H1 (cell line): Measurements from ENCODE around the gene IFITM2. TPM values are rescaled to one million over a fixed set of nuclear protein-coding genes. Genes with fewer than 3 reads are reported as not detected.

Source experiments
- CTCF ChIA-PET: fragments of 300-600 bp; sonication (Branson Sonifier 250); formaldehyde crosslinking; loops from one replicate; lab custom pipeline; 2021; ENCODE audit not compliant: partially characterized antibody; lab: Charles Lee
- POLR2A ChIA-PET: fragments of 300-600 bp; sonication (Branson Sonifier 250); formaldehyde crosslinking; loops from one replicate; lab custom pipeline; 2021; ENCODE audit warnings: inconsistent platforms; ENCODE audit not compliant: partially characterized antibody; lab: Charles Lee
- DNase-seq, 2 experiments: peaks; one replicate each; pipeline versions ENCODE4 v3.0.0 to v3.0.0-alpha.2; 2010 to 2022; ENCODE audit warnings: low spot score in 2 of 2, low read depth in 1 of 2, mixed read lengths in 1 of 2
- FAIRE-seq: peaks from 2 replicates; lab custom pipeline; 2011; peaks lifted over from hg19 to GRCh38; lab: Jason Lieb, UNC
- H2AFZ ChIP-seq: 2 replicates; pipeline ENCODE4 v1.8.1; 2012; ENCODE audit warnings: low read length, inconsistent platforms
- H2AK5ac ChIP-seq: 2 replicates; pipeline ENCODE4 v1.6.1; 2013; ENCODE audit warnings: low read depth, low read length
- H2BK120ac ChIP-seq: replicated peaks from 2 replicates; pipeline ENCODE3; 2013; ENCODE audit warnings: low read depth, low read length, inconsistent platforms
- H2BK12ac ChIP-seq: 2 replicates; pipeline ENCODE4 v1.6.1; 2013; ENCODE audit warnings: low read depth, low read length
- H2BK15ac ChIP-seq: 2 replicates; pipeline ENCODE4 v1.6.1; 2013; ENCODE audit warnings: low read length
- H2BK20ac ChIP-seq: 2 replicates; pipeline ENCODE4 v1.6.1; 2013; ENCODE audit warnings: low read length
- H2BK5ac ChIP-seq: 2 replicates; pipeline ENCODE4 v1.6.1; 2013; ENCODE audit warnings: low read depth, low read length
- H3K14ac ChIP-seq: 2 replicates; pipeline ENCODE4 v1.6.1; 2013; ENCODE audit warnings: inconsistent platforms; ENCODE audit not compliant: insufficient read length
- H3K18ac ChIP-seq: 2 replicates; pipeline ENCODE4 v1.6.1; 2013; ENCODE audit warnings: low read length; ENCODE audit errors: extremely low read depth
- H3K23ac ChIP-seq: 2 replicates; pipeline ENCODE4 v1.6.1; 2013; ENCODE audit warnings: inconsistent platforms; ENCODE audit not compliant: insufficient read length
- H3K23me2 ChIP-seq: 2 replicates; pipeline ENCODE4 v1.6.1; 2013; ENCODE audit warnings: low read depth, low read length
- H3K27ac ChIP-seq: 2 replicates; pipeline ENCODE4 v1.6.1; 2011; ENCODE audit warnings: low read depth, low read length, inconsistent platforms
- H3K27me3 ChIP-seq, 4 experiments: replicated peaks in 1 of 4; 1 replicate in 1 of 4; 2 replicates in 3 of 4; pipeline versions ENCODE4 v1.6.1 to v1.8.1; 2011 to 2013; ENCODE audit warnings: low read length in 3 of 4, mild to moderate bottlenecking in 3 of 4, inconsistent platforms in 2 of 4, mixed read lengths in 2 of 4, moderate library complexity in 1 of 4; ENCODE audit not compliant: control insufficient read depth in 3 of 4, insufficient read depth in 3 of 4; ENCODE audit errors: extremely low read depth in 1 of 4
- H3K36me3 ChIP-seq, 4 experiments: 2 replicates each; pipeline versions ENCODE4 v1.6.1 to v1.8.1; 2011 to 2013; ENCODE audit warnings: mild to moderate bottlenecking in 4 of 4, low read length in 3 of 4, moderate library complexity in 2 of 4, control low read depth in 1 of 4, inconsistent platforms in 1 of 4; ENCODE audit not compliant: insufficient read depth in 4 of 4, control insufficient read depth in 2 of 4
- H3K4ac ChIP-seq: replicated peaks from 2 replicates; pipeline ENCODE3; 2013; ENCODE audit warnings: low read length, low read depth, mixed read lengths, inconsistent platforms; ENCODE audit not compliant: insufficient read length
- H3K4me1 ChIP-seq, 4 experiments: replicated peaks in 1 of 4; 1 replicate in 1 of 4; 2 replicates in 3 of 4; pipeline versions ENCODE4 v1.6.1 to v1.8.1; 2011 to 2013; ENCODE audit warnings: low read length in 3 of 4, inconsistent platforms in 2 of 4, mixed read lengths in 1 of 4; ENCODE audit not compliant: insufficient read depth in 4 of 4, control insufficient read depth in 3 of 4
- H3K4me2 ChIP-seq, 2 experiments: 2 replicates each; pipeline versions ENCODE4 v1.6.1 to v1.8.1; 2011 to 2013; ENCODE audit warnings: low read depth in 2 of 2, low read length in 2 of 2, control low read depth in 1 of 2, inconsistent platforms in 1 of 2, mild to moderate bottlenecking in 1 of 2; ENCODE audit not compliant: insufficient read depth in 1 of 2
- H3K4me3 ChIP-seq, 4 experiments: fragments of 200-600, 300-600 bp in 1 of 4; sonication (generic), shearing (Covaris generic), sonication (Bioruptor Twin) in 1 of 4; 2 replicates each; pipeline versions ENCODE4 v1.5.1 to v1.8.1; 2011 to 2016; ENCODE audit warnings: low read length in 4 of 4, low read depth in 3 of 4, control low read depth in 2 of 4, inconsistent platforms in 2 of 4, mild to moderate bottlenecking in 2 of 4, mixed read lengths in 1 of 4, moderate library complexity in 1 of 4; ENCODE audit not compliant: insufficient read depth in 2 of 4; ENCODE audit errors: extremely low read depth in 1 of 4
- H3K56ac ChIP-seq: replicated peaks from 2 replicates; pipeline ENCODE3; 2013; ENCODE audit warnings: low read depth, mild to moderate bottlenecking, mixed read lengths, low read length, inconsistent platforms; ENCODE audit not compliant: insufficient read length
- H3K79me1 ChIP-seq: 2 replicates; pipeline ENCODE4 v1.6.1; 2013; ENCODE audit warnings: low read depth, low read length, control low read depth
- H3K79me2 ChIP-seq, 2 experiments: 2 replicates each; pipeline versions ENCODE4 v1.6.1 to v1.8.1; 2012 to 2013; ENCODE audit warnings: low read length in 2 of 2, mild to moderate bottlenecking in 2 of 2, inconsistent platforms in 1 of 2; ENCODE audit not compliant: insufficient read depth in 2 of 2, control insufficient read depth in 1 of 2
- H3K9ac ChIP-seq, 4 experiments: replicated peaks in 1 of 4; 1 replicate in 1 of 4; 2 replicates in 3 of 4; pipeline versions ENCODE4 v1.6.1 to v1.8.1; 2011 to 2013; ENCODE audit warnings: low read depth in 3 of 4, low read length in 3 of 4, control low read depth in 2 of 4, mild to moderate bottlenecking in 2 of 4, moderate library complexity in 2 of 4, inconsistent platforms in 1 of 4; ENCODE audit errors: extremely low read depth in 1 of 4
- H3K9me3 ChIP-seq, 2 experiments: 2 replicates each; pipeline versions ENCODE4 v1.6.1 to v1.8.1; 2012 to 2013; ENCODE audit warnings: mild to moderate bottlenecking in 2 of 2, moderate library complexity in 2 of 2, control low read depth in 1 of 2, inconsistent platforms in 1 of 2, low read depth in 1 of 2, low read length in 1 of 2, mixed read lengths in 1 of 2; ENCODE audit not compliant: insufficient read depth in 2 of 2
- H4K20me1 ChIP-seq, 2 experiments: replicated peaks in 1 of 2; 2 replicates each; pipeline versions ENCODE3 to v1.8.1; 2011 to 2013; ENCODE audit warnings: inconsistent platforms in 2 of 2, low read length in 2 of 2, mild to moderate bottlenecking in 1 of 2; ENCODE audit not compliant: insufficient read depth in 2 of 2, control insufficient read depth in 1 of 2
- H4K5ac ChIP-seq: 2 replicates; pipeline ENCODE4 v1.6.1; 2013; ENCODE audit warnings: low read length, low read depth, mixed read lengths, inconsistent platforms; ENCODE audit not compliant: insufficient read length
- H4K8ac ChIP-seq: 2 replicates; pipeline ENCODE4 v1.8.0; 2013; ENCODE audit warnings: mild to moderate bottlenecking, moderate library complexity, low read length, inconsistent platforms; ENCODE audit not compliant: insufficient read depth; ENCODE audit errors: extremely low read depth
- H4K91ac ChIP-seq: replicated peaks from 2 replicates; pipeline ENCODE3; 2013; ENCODE audit warnings: low read length, mixed read lengths, inconsistent platforms; ENCODE audit not compliant: insufficient read length
- CEBPB ChIP-seq: IDR thresholded peaks from 2 replicates; pipeline ENCODE4 v1.6.1; 2012; ENCODE audit warnings: low read depth, low read length
- POLR2A ChIP-seq, 2 experiments: IDR thresholded peaks; 1 replicate in 1 of 2; 2 replicates in 1 of 2; pipeline ENCODE4 v1.6.1; 2011; ENCODE audit warnings: low read depth in 2 of 2, low read length in 2 of 2, mild to moderate bottlenecking in 2 of 2; ENCODE audit errors: control extremely low read depth in 1 of 2
- POLR2AphosphoS5 ChIP-seq: IDR thresholded peaks from 2 replicates; pipeline ENCODE4 v1.6.1; 2011; ENCODE audit warnings: low read depth, low read length
- RAD21 ChIP-seq, 2 experiments: IDR thresholded peaks in 1 of 2; conservative IDR thresholded peaks in 1 of 2; 2 replicates each; pipeline ENCODE4 v1.6.1; 2011; ENCODE audit warnings: low read depth in 2 of 2, low read length in 2 of 2, improper control_type of control experiment in 1 of 2, inconsistent platforms in 1 of 2, mild to moderate bottlenecking in 1 of 2, moderate library complexity in 1 of 2
- RBBP5 ChIP-seq: IDR thresholded peaks from 2 replicates; pipeline ENCODE4 v1.7.1; 2012; ENCODE audit warnings: low read depth, mild to moderate bottlenecking, inconsistent platforms, low read length, moderate library complexity, borderline replicate concordance
- SP1 ChIP-seq: IDR thresholded peaks from 2 replicates; pipeline ENCODE4 v1.6.1; 2011; ENCODE audit warnings: low read depth, low read length
- TAF1 ChIP-seq: IDR thresholded peaks from 2 replicates; pipeline ENCODE4 v1.6.1; 2011; ENCODE audit warnings: mild to moderate bottlenecking, low read depth, low read length
- TBP ChIP-seq: IDR thresholded peaks from 2 replicates; pipeline ENCODE4 v1.6.1; 2011; ENCODE audit warnings: low read depth, low read length, improper control_type of control experiment
- TCF12 ChIP-seq: IDR thresholded peaks from 2 replicates; pipeline ENCODE4 v1.6.1; 2011; ENCODE audit warnings: low read depth, mild to moderate bottlenecking, low read length
- TEAD4 ChIP-seq: IDR thresholded peaks from 2 replicates; pipeline ENCODE4 v1.6.1; 2012; ENCODE audit warnings: low read depth, low read length, inconsistent platforms, mixed read lengths
- WGBS, 2 experiments: shearing (Covaris generic) in 1 of 2; methylation state at CpG; one replicate each; pipeline versions ENCODE4 v1.1.6 to v1.1.7; 2013 to 2015; ENCODE audit warnings: low lambda C conversion rate in 2 of 2, mixed read lengths in 2 of 2, inconsistent platforms in 1 of 2, low coverage in 1 of 2, missing lambda C conversion rate in 1 of 2; ENCODE audit not compliant: insufficient replicate concordance in 2 of 2, insufficient coverage in 1 of 2, insufficient read length in 1 of 2; ENCODE audit errors: extremely low coverage in 1 of 2, missing lambda C conversion rate in 1 of 2; 5-methylcytosine and 5-hydroxymethylcytosine counted together
- polyA plus RNA-seq, 7 experiments: library from polyadenylated mRNA; depleted of rRNA in 3 of 7; stranded (reverse) in 5 of 7; unstranded in 2 of 7; fragments of >200 nt in 5 of 7; fragments of 200-250 nt in 2 of 7; gene quantifications; 1 replicate in 5 of 7; 2 replicates in 1 of 7; 4 replicates in 1 of 7; pipeline versions ENCODE4 v1.2.1 to v1.2.3, GENCODE V29; 2011 to 2013; ENCODE audit warnings: missing spikeins in 2 of 7, mixed read lengths in 2 of 7
- total RNA-seq: library from RNA; stranded (reverse); fragmentation: NEBNext Ultra II Directional; extraction: Animal tissue kit (Norgen Biotek cat#: 25700); gene quantifications from 2 replicates; pipeline ENCODE4 v1.2.1, GENCODE V29; 2021

Gene IFITM2
- total and polyA plus RNA-seq, 2 of the 8 experiments (the other 6 are each of a cell fraction or from before 2014, with no cell fraction given) = 399 to 764 TPM

GRCh38 chr11:334264-334994, 26.8 kb downstream of the IFITM2 start:
- Histone ChIP-seq H3K9me3 (peaks cover 9 to 11% of the 10 kb centered on the region in 2 experiments; a peak in 3 of 4 replicates), H3K79me2 (no peaks in the 10 kb centered on the region), H3K36me3 (no peaks in the 10 kb centered on the region), H2BK12ac (peak overlapping the region; percentile 78), H3K9ac (peak overlapping the region in 3 of 4 experiments; percentile 14 to 51 (median 32); a peak in 3 of 7 replicates), H3K56ac (no peak overlapping the region), H3K4ac (peak overlapping the region; percentile 82), H3K14ac (no peak overlapping the region), H2AK5ac (0 out of 2 replicates have a peak overlapping the region, but pooled peaks have one; percentile 66), H4K8ac (no peak overlapping the region), H2BK120ac (peak overlapping the region; percentile 91), H2AFZ (0 out of 2 replicates have a peak overlapping the region, but pooled peaks have one; percentile 30), H2BK15ac (peak overlapping the region; percentile 13; the same call in 1 of the 2 replicates), H3K27me3 (no peaks in the 10 kb centered on the region), H4K91ac (peak overlapping the region; percentile 99), H3K23me2 (no peaks in the 10 kb centered on the region), H3K27ac (peak overlapping the region; percentile 76), H3K79me1 (no peaks in the 10 kb centered on the region), H3K18ac (peak overlapping the region; percentile 89), H2BK20ac (peak overlapping the region; percentile 73), H3K23ac (no peak overlapping the region), H3K4me1 (peaks cover 7 to 25% (median 18%) of the 10 kb centered on the region in 4 experiments), H2BK5ac (peak overlapping the region; percentile 92), H4K20me1 (no peaks in the 10 kb centered on the region), H4K5ac (peak overlapping the region; percentile 91), H3K4me3 (peak overlapping the region in 3 of 4 experiments; percentile 7 to 39 (median 23); a peak in 5 of 8 replicates), H3K4me2 (peak overlapping the region; percentile 49 to 75)
- DNase-seq = peak in 1 of 2 experiments; percentile 74
- WGBS, 2 experiments = 26% methylated on average over 25 of the region's 25 CpGs; no CpG with 5 or more reads in 1 of the 2 experiments
- TF ChIP-seq TAF1 (peak; percentile 74), POLR2AphosphoS5 (peak; percentile 62; the same call in 1 of the 2 replicates), SP1 (peak; percentile 54; the same call in 1 of the 2 replicates), RAD21 (IDR thresholded peaks at IDR 0.05 in 1 of 2, conservative IDR thresholded peaks at IDR 0.05 in 1 of 2; ENCODE audit: low read depth in 2 of 2, low read length in 2 of 2) (no peak), TCF12 (0 out of 2 replicates have a peak, but pooled peaks have one; percentile 51), POLR2A (IDR thresholded peaks at IDR 0.05; ENCODE audit: control extremely low read depth in 1 of 2, low read depth in 2 of 2, low read length in 2 of 2) (peak in 1 of 2 experiments; percentile 70; a peak in 2 of 3 replicates), TEAD4 (no peak), CEBPB (peak; percentile 49; the same call in 1 of the 2 replicates), TBP (peak; percentile 59; the same call in 1 of the 2 replicates), RBBP5 (peak; percentile 70; the same call in 1 of the 2 replicates)
- ChIA-PET CTCF (interaction anchor here (0.7 to 1.6 kb wide), 6 partner anchors 17 to 109 kb away, joined by 3 to 4 read pairs (median 3); no protein-coding TSS in a partner anchor), POLR2A (interaction anchor here (0.8 to 2.5 kb wide), 10 partner anchors 10 to 73 kb away, joined by 3 to 17 read pairs (median 4); partner anchors contain the start of gene IFITM3)
- FAIRE-seq = peak; percentile 71
